Measurements from ENCODE around the gene SUSD3. TPM values are rescaled to one million over a fixed set of nuclear protein-coding genes. Genes with fewer than 3 reads are reported as not detected.

The SUSD3 gene
- total and polyA plus RNA-seq, 2 of the 4 experiments (the other 2 are of a cell fraction): 0.54 to 1.5 TPM

- DNase-seq: peak; percentile 18
- H2BK15ac ChIP-seq (ENCODE audit: low read depth, low read length): no peak overlapping the region
- WGBS, 2 experiments (ENCODE audit: extremely low coverage in 2 of 2, insufficient read length in 1 of 2): no CpG with 5 or more reads among the region's 7 CpGs
- no peaks in the 10 kb centered on the region for H3K9me3 ChIP-seq (ENCODE audit: control insufficient read depth, insufficient read depth, low read length)
- H2BK120ac ChIP-seq (ENCODE audit: low read depth, low read length): no peak overlapping the region
- H2AFZ ChIP-seq (replicated peaks; ENCODE audit: low read length, poor library complexity): peak overlapping the region; percentile 33
- no peak overlapping the region for H2AK5ac ChIP-seq (ENCODE audit: low read depth, low read length)
- H4K5ac ChIP-seq (ENCODE audit: low read depth, low read length): no peak overlapping the region
- in situ Hi-C loops (cut with MboI; ENCODE audit: low sequenced_read_pairs): no loop called here
- intact Hi-C loops (cut with micrococcal nuclease): no loop called here
- no peak overlapping the region for H2BK20ac ChIP-seq (ENCODE audit: low read depth, low read length)
- ATAC-seq (ENCODE audit: low read depth): no peak
- H3K36me3 ChIP-seq (ENCODE audit: control insufficient read depth, insufficient read depth, low read length): no peaks in the 10 kb centered on the region
- H3K4ac ChIP-seq (ENCODE audit: low read depth, low read length): no peak overlapping the region
- H4K8ac ChIP-seq (ENCODE audit: low read depth in 2 of 2, low read length in 2 of 2): no peak overlapping the region
- ChIA-PET CTCF (no interaction called here), POLR2A (ENCODE audit: unreplicated experiment) (no interaction called here)
- H2BK5ac ChIP-seq (ENCODE audit: low read depth, low read length, poor library complexity, severe bottlenecking): no peak overlapping the region
- H3K9ac ChIP-seq (ENCODE audit: low read depth, low read length): no peak overlapping the region
- no peak overlapping the region for H3K56ac ChIP-seq (ENCODE audit: extremely low read depth, insufficient read depth, low read length)
- dilution Hi-C loops (cut with HindIII; ENCODE audit: low sequenced_read_pairs, unreplicated experiment): no loop called here
- H3K4me2 ChIP-seq (ENCODE audit: low read depth, low read length): no peak overlapping the region
- H3K27ac ChIP-seq (ENCODE audit: insufficient read depth, low read length): no peak overlapping the region
- H3K9me1 ChIP-seq (ENCODE audit: insufficient read depth, low read length): no peaks in the 10 kb centered on the region; the same call in 1 of the 2 replicates
- peaks cover 2% of the 10 kb centered on the region; the same call in 1 of the 2 replicates for H3K27me3 ChIP-seq (ENCODE audit: control insufficient read depth, insufficient read depth, low read length)
- no peak overlapping the region for H4K91ac ChIP-seq (ENCODE audit: insufficient read depth, low read depth, low read length)
- TF ChIP-seq SMC3 (IDR thresholded peaks at IDR 0.05; ENCODE audit: low read depth, low read length): no peak
- peak; percentile 84 for TF ChIP-seq USF2 (IDR thresholded peaks at IDR 0.05; ENCODE audit: low read depth, low read length)
- TF ChIP-seq RCOR1 (IDR thresholded peaks at IDR 0.05; ENCODE audit: insufficient replicate concordance, low read length): no peak
- TF ChIP-seq MXI1 (IDR thresholded peaks at IDR 0.05; ENCODE audit: borderline replicate concordance, low read depth, low read length): no peak
- no TSS peak for BruUV-seq (replicated peaks)
- no peak overlapping the region for H2AK9ac ChIP-seq (replicated peaks; ENCODE audit: low read depth, low read length, poor library complexity)
- no peaks in the 10 kb centered on the region for H4K20me1 ChIP-seq (ENCODE audit: insufficient read depth, low read length)
- no peak overlapping the region for H3K23ac ChIP-seq (ENCODE audit: low read depth, low read length)
- H3K79me1 ChIP-seq (ENCODE audit: low read depth in 1 of 2, low read length in 2 of 2): no peaks in the 10 kb centered on the region
- H3K18ac ChIP-seq (ENCODE audit: low read depth, low read length): no peak overlapping the region
- no peak overlapping the region for H3K4me3 ChIP-seq (ENCODE audit: insufficient read depth, low read depth, low read length)
- H3K14ac ChIP-seq (replicated peaks; ENCODE audit: low read depth, low read length): no peak overlapping the region
- peaks cover 6% of the 10 kb centered on the region for H3K4me1 ChIP-seq (ENCODE audit: control insufficient read depth, insufficient read depth, low read length)
Measured at GRCh38 chr9:93071464-93071863, 13.0 kb downstream of the SUSD3 start.
